CD4-positive, CD25-positive, alpha-beta regulatory T cell (primary cell): Measurements from ENCODE around the gene PRR12. TPM values are rescaled to one million over a fixed set of nuclear protein-coding genes. Genes with fewer than 3 reads are reported as not detected.
A peak's percentile ranks its signal among the peaks of the same experiment; 100 is the strongest.

Experiments
- ATAC-seq, 2 donors: fragments of 150-1000 bp; cut with Tn5 transposase; one replicate each; pipeline ENCODE4 v1.10.0; 2021; ENCODE audit warnings: low read depth in 2 of 2, moderate number of reproducible peaks in 2 of 2, moderate library complexity in 1 of 2
- DNase-seq, 3 donors: peaks; one replicate each; pipeline versions ENCODE4 v3.0.0 to v3.0.0-alpha.2; 2012 to 2022; ENCODE audit warnings: mixed read lengths in 1 of 3
- H3K27ac ChIP-seq: one replicate; pipeline ENCODE4 v1.7.0; 2013; ENCODE audit warnings: mild to moderate bottlenecking, low read length; ENCODE audit not compliant: insufficient read depth, poor library complexity, severe bottlenecking
- H3K27me3 ChIP-seq: one replicate; pipeline ENCODE4 v1.7.0; 2013; ENCODE audit warnings: low read length; ENCODE audit not compliant: control insufficient read depth, insufficient read depth
- H3K36me3 ChIP-seq: one replicate; pipeline ENCODE4 v1.7.0; 2013; ENCODE audit warnings: mild to moderate bottlenecking, low read length, moderate library complexity; ENCODE audit not compliant: control insufficient read depth, insufficient read depth
- H3K4me1 ChIP-seq: 2 replicates; pipeline ENCODE4 v1.7.0; 2013; ENCODE audit warnings: mild to moderate bottlenecking, low read length; ENCODE audit not compliant: insufficient read depth, control insufficient read depth, poor library complexity, severe bottlenecking
- H3K4me3 ChIP-seq: one replicate; pipeline ENCODE4 v1.7.0; 2013; ENCODE audit warnings: low read depth, mild to moderate bottlenecking, low read length, moderate library complexity
- H3K9me3 ChIP-seq, 2 experiments: 1 replicate in 1 of 2; 2 replicates in 1 of 2; pipeline ENCODE4 v1.7.0; 2013; ENCODE audit warnings: low read length in 2 of 2, mild to moderate bottlenecking in 1 of 2, moderate library complexity in 1 of 2; ENCODE audit not compliant: control insufficient read depth in 2 of 2
- H3K27ac Mint-ChIP-seq, 3 donors: one replicate each; pipeline ENCODE4 v1.8.0; 2020 to 2022; ENCODE audit warnings: mild to moderate bottlenecking in 3 of 3, mixed read lengths in 3 of 3, moderate library complexity in 2 of 3
- H3K27me3 Mint-ChIP-seq: one replicate; pipeline ENCODE4 v1.8.0; 2022; ENCODE audit warnings: mild to moderate bottlenecking, mixed read lengths
- H3K36me3 Mint-ChIP-seq: one replicate; pipeline ENCODE4 v1.8.0; 2020; ENCODE audit warnings: mixed read lengths
- H3K4me1 Mint-ChIP-seq, 4 donors: one replicate each; pipeline ENCODE4 v1.8.0; 2020 to 2022; ENCODE audit warnings: mixed read lengths in 4 of 4, mild to moderate bottlenecking in 1 of 4
- H3K4me3 Mint-ChIP-seq, 4 donors: one replicate each; pipeline ENCODE4 v1.8.0; 2020 to 2022; ENCODE audit warnings: mild to moderate bottlenecking in 4 of 4, mixed read lengths in 4 of 4, moderate library complexity in 3 of 4
- H3K9me3 Mint-ChIP-seq, 7 donors: one replicate each; pipeline ENCODE4 v1.8.0; 2020 to 2022; ENCODE audit warnings: mixed read lengths in 7 of 7, mild to moderate bottlenecking in 3 of 7, moderate library complexity in 2 of 7
- polyA plus RNA-seq, 4 donors: library from polyadenylated mRNA; unstranded; fragments of 300-500 nt; fragmentation: Illumina TruSeq; gene quantifications; one replicate each; pipeline ENCODE4 v1.2.3, GENCODE V29; 2021
- total RNA-seq: library from RNA; stranded (reverse); gene quantifications from one replicate; pipeline ENCODE4 v1.2.3, GENCODE V29; 2022

PRR12 gene
- total and polyA plus RNA-seq, 5 donors from 2014 or later: 0.05 to 50.2 (median 0.17) TPM

DNA sequence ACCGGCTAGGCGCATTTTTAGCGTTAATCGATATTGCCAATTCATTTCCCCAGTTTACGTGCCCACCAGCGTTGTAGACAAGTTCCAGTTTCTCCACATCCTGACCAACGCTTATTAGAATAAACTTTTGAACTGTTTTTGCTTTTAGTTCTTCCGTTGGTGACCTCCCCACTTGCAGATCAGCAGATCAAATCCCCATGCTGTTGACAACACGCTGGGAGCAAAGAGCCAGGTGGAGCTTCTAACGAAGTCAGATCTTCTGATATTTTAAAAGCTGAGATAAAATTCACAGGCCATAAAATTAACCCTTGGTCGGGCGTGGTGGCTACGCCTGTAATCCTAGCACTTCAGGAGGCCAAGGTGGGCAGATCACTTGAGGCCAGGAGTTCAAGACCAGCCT is 41.9 kb upstream of the PRR12 start:
- Histone ChIP-seq H3K4me3 (peak overlapping the region; percentile 2), H3K27ac (no peak overlapping the region), H3K4me1 (peaks cover 46% of the 10 kb centered on the region), H3K9me3 (no peaks in the 10 kb centered on the region), H3K27me3 (no peaks in the 10 kb centered on the region), H3K36me3 (no peaks in the 10 kb centered on the region)
- Mint-ChIP-seq H3K4me1 (peaks cover 11 to 66% (median 40%) of the 10 kb centered on the region in 4 donors), H3K27ac (peak overlapping the region; percentile 83 to 98 (median 90)), H3K9me3 (peaks cover 0 to 2% (median 0%) of the 10 kb centered on the region in 7 donors), H3K27me3 (no peaks in the 10 kb centered on the region), H3K4me3 (peak overlapping the region; percentile 14 to 71 (median 50)), H3K36me3 (peaks cover 14% of the 10 kb centered on the region)
- peak in 1 of 3 donors; percentile 58 for DNase-seq
- ATAC-seq: no peak

DNA sequence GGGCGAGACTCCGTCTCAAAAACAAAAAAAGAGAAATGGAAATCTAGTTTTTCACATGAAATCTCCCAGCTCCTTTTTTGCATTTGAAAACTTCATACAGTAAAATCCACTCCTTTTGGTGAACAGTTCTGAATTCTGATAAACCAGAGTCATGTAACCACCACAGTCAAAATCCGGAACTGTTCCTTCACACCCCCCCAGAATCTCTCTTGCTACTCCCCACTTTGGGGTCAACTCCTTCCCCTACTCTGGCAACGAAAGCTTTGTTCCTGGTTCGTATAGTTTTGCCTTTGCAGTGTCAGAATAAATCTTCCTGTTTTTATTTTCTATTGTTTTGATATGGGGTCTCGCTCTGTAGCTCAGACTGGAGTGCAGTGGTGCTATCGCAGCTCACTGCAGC is 39.5 kb upstream of the PRR12 start:
- peaks cover 65% of the 10 kb centered on the region for H3K4me1 ChIP-seq

DNA sequence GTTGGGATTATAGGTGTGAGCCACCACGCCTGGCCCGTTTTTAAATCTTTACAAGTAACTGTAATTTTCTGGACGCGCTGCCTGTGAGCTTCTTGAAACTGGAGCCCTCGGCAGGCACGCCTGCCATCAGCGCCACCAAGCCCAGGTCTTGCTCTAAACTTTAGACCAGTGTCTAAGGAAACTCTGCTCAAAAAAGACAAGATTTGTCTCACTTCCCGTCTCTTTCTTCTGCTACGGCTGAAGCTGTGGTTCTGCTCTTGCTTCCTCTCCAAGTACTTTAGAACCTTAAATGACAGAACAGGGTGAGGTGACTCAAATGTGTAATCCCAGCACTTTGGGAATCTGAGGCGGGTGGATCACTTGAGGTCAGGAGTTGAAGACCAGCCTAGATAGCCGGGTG is 38.2 kb upstream of the PRR12 start:
- Mint-ChIP-seq H3K27me3 (no peaks in the 10 kb centered on the region), H3K27ac (peak overlapping the region; percentile 91 to 99 (median 98)), H3K4me1 (peaks cover 6 to 78% (median 42%) of the 10 kb centered on the region in 4 donors), H3K4me3 (peak overlapping the region; percentile 12 to 87 (median 78)), H3K36me3 (peaks cover 29% of the 10 kb centered on the region), H3K9me3 (peaks cover 0 to 2% (median 0%) of the 10 kb centered on the region in 7 donors)
- Histone ChIP-seq H3K27ac (peak overlapping the region; percentile 76), H3K36me3 (peaks cover 12% of the 10 kb centered on the region), H3K4me3 (no peak overlapping the region), H3K4me1 (peaks cover 68% of the 10 kb centered on the region), H3K27me3 (no peaks in the 10 kb centered on the region), H3K9me3 (no peaks in the 10 kb centered on the region)
- DNase-seq: peak in 2 of 3 donors; percentile 57 to 82
- peak; percentile 43 to 53 for ATAC-seq

More for the DNA sequence above, 39.5 kb upstream of the PRR12 start:
- no peak for DNase-seq
- Histone ChIP-seq H3K9me3 (no peaks in the 10 kb centered on the region), H3K27me3 (no peaks in the 10 kb centered on the region), H3K27ac (peak overlapping the region; percentile 33), H3K36me3 (peaks cover 7% of the 10 kb centered on the region), H3K4me3 (no peak overlapping the region)
- no peaks in the 10 kb centered on the region for H3K27me3 Mint-ChIP-seq
- H3K27ac Mint-ChIP-seq: peak overlapping the region; percentile 20 to 83 (median 66)
- peak overlapping the region in 3 of 4 donors; percentile 29 to 91 (median 52) for H3K4me3 Mint-ChIP-seq
- H3K4me1 Mint-ChIP-seq: peaks cover 11 to 79% (median 46%) of the 10 kb centered on the region in 4 donors
- peaks cover 0 to 2% (median 0%) of the 10 kb centered on the region in 7 donors for H3K9me3 Mint-ChIP-seq
- no peak for ATAC-seq
- H3K36me3 Mint-ChIP-seq: peaks cover 23% of the 10 kb centered on the region

DNA sequence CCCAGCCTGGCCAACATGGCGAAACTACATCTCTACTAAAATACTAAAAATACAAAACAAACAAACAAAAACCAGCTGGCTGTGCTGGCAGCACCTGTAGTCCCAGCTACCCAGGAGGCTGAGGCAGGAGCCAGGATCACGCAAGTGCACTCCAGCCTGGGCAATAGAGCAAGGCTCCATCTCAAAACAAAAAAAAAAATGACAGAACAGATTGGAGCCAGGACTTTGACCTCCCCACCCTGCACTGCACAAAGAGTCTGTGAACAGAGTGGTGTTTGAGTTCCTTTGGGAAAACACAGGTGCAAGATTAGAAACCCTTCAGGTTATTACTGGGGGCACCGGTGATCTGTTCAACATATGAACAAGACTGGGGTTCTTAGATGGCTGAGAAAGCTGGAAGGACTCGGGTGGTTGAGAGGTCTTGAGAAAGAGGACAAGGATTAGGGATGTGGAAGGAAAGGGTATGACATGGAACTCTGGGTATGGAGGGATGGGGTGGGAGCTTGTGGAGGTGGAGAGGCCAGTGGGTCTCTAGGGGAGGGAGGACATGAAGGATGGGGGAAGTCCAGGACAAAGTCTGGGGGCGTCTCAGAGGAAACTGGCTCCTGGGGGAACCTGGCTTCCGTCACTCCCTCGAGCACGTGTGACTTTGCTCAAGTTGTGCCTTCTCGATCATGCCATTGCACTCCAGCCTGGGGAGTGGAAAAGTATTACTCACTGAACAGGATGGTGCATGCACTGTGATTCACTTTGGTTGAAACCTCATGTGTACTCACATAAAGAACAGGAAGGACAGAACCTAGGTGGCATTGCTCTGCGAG is 37.3 kb upstream of the PRR12 start:
- H3K4me3 Mint-ChIP-seq: peak overlapping the region in 3 of 4 donors; percentile 63 to 75 (median 72)
- H3K27me3 Mint-ChIP-seq: no peaks in the 10 kb centered on the region
- Histone ChIP-seq H3K27me3 (no peaks in the 10 kb centered on the region), H3K27ac (peak overlapping the region; percentile 76), H3K9me3 (no peaks in the 10 kb centered on the region), H3K4me3 (peak overlapping the region; percentile 3), H3K4me1 (peaks cover 76% of the 10 kb centered on the region), H3K36me3 (peaks cover 16% of the 10 kb centered on the region)
- peak; percentile 52 to 54 for ATAC-seq
- peak in 1 of 3 donors; percentile 47 for DNase-seq
- H3K9me3 Mint-ChIP-seq: peaks cover 0 to 2% (median 0%) of the 10 kb centered on the region in 7 donors
- H3K4me1 Mint-ChIP-seq: peaks cover 8 to 77% (median 40%) of the 10 kb centered on the region in 4 donors
- peaks cover 32% of the 10 kb centered on the region for H3K36me3 Mint-ChIP-seq
- peak overlapping the region; percentile 91 to 98 (median 95) for H3K27ac Mint-ChIP-seq

DNA sequence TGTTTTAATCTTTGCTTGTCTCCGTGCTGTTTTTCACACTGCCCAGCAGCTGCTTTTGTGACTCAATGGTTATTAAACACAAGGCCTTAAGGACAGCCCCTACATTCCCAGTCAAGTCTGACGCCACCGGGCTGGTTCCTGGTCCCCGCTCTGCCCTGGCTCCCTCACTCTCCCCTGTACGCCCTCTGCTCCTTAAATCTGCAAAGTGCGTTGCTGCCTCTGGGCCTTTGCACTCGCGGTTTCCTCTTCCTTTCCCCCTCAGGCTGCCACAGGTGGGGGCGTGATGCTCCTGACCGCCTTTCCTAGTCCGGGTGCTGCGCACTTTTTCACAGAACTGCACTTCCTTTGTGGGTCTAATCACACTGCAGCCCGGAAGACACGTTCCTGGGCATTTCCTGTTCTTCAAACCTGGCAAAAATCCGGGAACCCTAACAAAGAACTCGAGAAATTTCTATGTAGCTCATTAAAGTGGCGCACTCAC is 36.2 kb upstream of the PRR12 start:
- H3K4me1 ChIP-seq: peaks cover 76% of the 10 kb centered on the region

DNA sequence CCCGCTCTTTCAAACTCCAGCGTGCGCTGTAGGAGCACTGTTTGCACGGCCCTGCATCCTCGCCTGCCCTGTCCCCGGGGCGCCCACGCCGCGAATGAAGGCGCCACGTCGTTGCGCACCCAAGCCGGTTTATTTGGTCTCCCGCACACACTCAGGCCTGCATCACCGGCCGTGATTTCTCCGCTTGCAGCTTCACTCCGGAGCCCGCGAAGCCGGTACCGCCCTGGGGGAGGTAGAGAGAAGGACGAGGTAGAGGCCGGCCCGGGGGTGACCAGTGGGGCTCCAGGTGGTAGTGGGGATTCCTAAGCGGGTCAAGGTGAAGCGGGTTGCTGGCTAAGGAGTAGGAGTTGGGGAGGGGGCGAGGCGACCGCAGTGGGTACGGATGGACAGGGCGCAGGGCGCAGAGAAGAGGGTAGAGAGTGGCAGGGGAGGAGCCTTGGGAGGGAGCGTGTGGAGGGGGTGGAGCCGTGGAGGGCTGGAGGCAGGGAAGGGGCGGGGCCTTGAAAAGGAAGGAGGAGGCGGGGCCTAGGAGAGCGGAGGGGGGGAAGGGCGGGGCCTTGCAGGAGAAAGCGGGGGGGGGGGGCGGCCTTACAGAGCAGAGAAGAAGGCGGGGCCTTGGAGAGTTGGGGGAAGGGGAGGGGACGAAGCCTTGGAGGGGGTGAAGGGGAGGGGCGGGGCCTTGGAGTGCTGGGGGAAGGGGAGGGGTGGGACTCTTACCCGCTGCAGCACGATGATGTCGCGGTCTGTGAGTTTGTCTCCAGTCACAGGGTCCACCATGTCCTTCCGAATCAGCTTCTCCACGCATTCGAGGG is 35.2 kb upstream of the PRR12 start:
- no peak overlapping the region for H3K4me3 ChIP-seq
- peak in 1 of 2 donors; percentile 36 for ATAC-seq
- H3K27ac Mint-ChIP-seq: peak overlapping the region in 2 of 3 donors; percentile 48 to 95

More for the DNA sequence above, 36.2 kb upstream of the PRR12 start:
- peak; percentile 23 to 29 for ATAC-seq
- Histone ChIP-seq H3K36me3 (peaks cover 22% of the 10 kb centered on the region), H3K27ac (peak overlapping the region; percentile 76), H3K9me3 (no peaks in the 10 kb centered on the region), H3K27me3 (no peaks in the 10 kb centered on the region), H3K4me3 (peak overlapping the region; percentile 19)
- H3K9me3 Mint-ChIP-seq: peaks cover 0 to 2% (median 0%) of the 10 kb centered on the region in 7 donors
- H3K4me3 Mint-ChIP-seq: peak overlapping the region; percentile 58 to 91 (median 74)
- H3K36me3 Mint-ChIP-seq: peaks cover 42% of the 10 kb centered on the region
- H3K27me3 Mint-ChIP-seq: no peaks in the 10 kb centered on the region
- DNase-seq: peak in 1 of 3 donors; percentile 77
- peak overlapping the region; percentile 95 to 98 (median 96) for H3K27ac Mint-ChIP-seq
- H3K4me1 Mint-ChIP-seq: peaks cover 12 to 77% (median 41%) of the 10 kb centered on the region in 4 donors

More for the DNA sequence above, 35.2 kb upstream of the PRR12 start:
- Mint-ChIP-seq H3K4me1 (peaks cover 16 to 80% (median 49%) of the 10 kb centered on the region in 4 donors), H3K27me3 (no peaks in the 10 kb centered on the region), H3K36me3 (peaks cover 47% of the 10 kb centered on the region), H3K4me3 (peak overlapping the region in 3 of 4 donors; percentile 26 to 75 (median 72)), H3K9me3 (peaks cover 0 to 2% (median 0%) of the 10 kb centered on the region in 7 donors)
- no peaks in the 10 kb centered on the region for H3K9me3 ChIP-seq
- peaks cover 87% of the 10 kb centered on the region for H3K4me1 ChIP-seq
- DNase-seq: peak; percentile 44 to 79 (median 56)
- H3K36me3 ChIP-seq: peaks cover 22% of the 10 kb centered on the region
- peak overlapping the region; percentile 76 for H3K27ac ChIP-seq
- H3K27me3 ChIP-seq: no peaks in the 10 kb centered on the region
